HepG2 (cell line): ENCODE data around the gene MYCBPAP. TPM values are rescaled to one million over a fixed set of nuclear protein-coding genes. Genes with fewer than 3 reads are reported as not detected.

Source experiments
- AHR ChIP-seq: IDR thresholded peaks from 2 replicates; pipeline ENCODE4 v1.6.1; 2018; ENCODE audit warnings: missing genetic modification reagents, missing compliant biosample characterization
- CEBPG ChIP-seq: IDR thresholded peaks from 2 replicates; pipeline ENCODE4 v1.6.1; 2016
- CENPX ChIP-seq: sonication (generic); formaldehyde crosslinking; IDR thresholded peaks from 2 replicates; pipeline ENCODE4 v1.9.0; 2021; ENCODE audit warnings: mild to moderate bottlenecking, missing genetic modification reagents, moderate library complexity
- HNRNPK ChIP-seq: fragments of 200-400 bp; formaldehyde crosslinking; IDR thresholded peaks from 2 replicates; pipeline ENCODE4 v1.6.1; 2018; ENCODE audit warnings: low read length, low read depth, moderate library complexity, mild to moderate bottlenecking; ENCODE audit not compliant: poor library complexity, severe bottlenecking
- HNRNPUL1 ChIP-seq: fragments of 200-400 bp; formaldehyde crosslinking; IDR thresholded peaks from 2 replicates; pipeline ENCODE4 v1.6.1; 2017; ENCODE audit warnings: low read depth, mild to moderate bottlenecking, low read length, moderate library complexity
- NCOA5 ChIP-seq: sonication (generic); formaldehyde crosslinking; IDR thresholded peaks from 2 replicates; pipeline ENCODE4 v1.4.0; 2020; ENCODE audit warnings: missing genetic modification reagents
- NFYB ChIP-seq: sonication (generic); formaldehyde crosslinking; IDR thresholded peaks from 2 replicates; pipeline ENCODE4 v1.4.0; 2020; ENCODE audit warnings: missing genetic modification reagents
- SMARCC2 ChIP-seq: fragments of 450-650 bp; IDR thresholded peaks from 2 replicates; pipeline ENCODE4 v1.6.1; 2017; ENCODE audit warnings: antibody characterized with exemption, mild to moderate bottlenecking
- SNAPC2 ChIP-seq: sonication (generic); formaldehyde crosslinking; IDR thresholded peaks from 2 replicates; pipeline ENCODE4 v1.8.1; 2022; ENCODE audit warnings: mild to moderate bottlenecking, missing genetic modification reagents
- SRSF4 ChIP-seq: fragments of 200-400 bp; formaldehyde crosslinking; IDR thresholded peaks from one replicate; pipeline ENCODE4 v1.6.1; 2018; ENCODE audit warnings: mild to moderate bottlenecking, low read depth, low read length, moderate library complexity; ENCODE audit not compliant: poor library complexity, severe bottlenecking
- SSRP1 ChIP-seq: IDR thresholded peaks from 2 replicates; pipeline ENCODE4 v1.6.1; 2016; ENCODE audit warnings: control low read depth
- TEAD3 ChIP-seq: optimal IDR thresholded peaks from 2 replicates; pipeline ENCODE3; 2016; ENCODE audit warnings: borderline replicate concordance
- TERF1 ChIP-seq: sonication (generic); formaldehyde crosslinking; IDR thresholded peaks from 2 replicates; pipeline ENCODE4 v1.8.0; 2022; ENCODE audit warnings: mild to moderate bottlenecking, missing genetic modification reagents, moderate library complexity
- TFDP2 ChIP-seq: sonication (generic); formaldehyde crosslinking; IDR thresholded peaks from 2 replicates; pipeline ENCODE4 v1.4.0; 2020; ENCODE audit warnings: missing genetic modification reagents
- ZBED4 ChIP-seq: sonication (generic); formaldehyde crosslinking; IDR thresholded peaks from 2 replicates; pipeline ENCODE4 v1.4.0; 2020; ENCODE audit warnings: missing genetic modification reagents, borderline replicate concordance
- ZNF180 ChIP-seq: sonication (generic); formaldehyde crosslinking; IDR thresholded peaks from 2 replicates; pipeline ENCODE4 v1.4.0; 2020; ENCODE audit warnings: low read depth, missing genetic modification reagents, borderline replicate concordance
- ZNF230 ChIP-seq: sonication (generic); formaldehyde crosslinking; IDR thresholded peaks from 2 replicates; pipeline ENCODE4 v1.4.0; 2020; ENCODE audit warnings: mild to moderate bottlenecking, missing genetic modification reagents
- ZNF550 ChIP-seq: sonication (generic); formaldehyde crosslinking; IDR thresholded peaks from 2 replicates; pipeline ENCODE4 v1.4.0; 2020; ENCODE audit warnings: mild to moderate bottlenecking, missing genetic modification reagents, borderline replicate concordance
- ZNF644 ChIP-seq: IDR thresholded peaks from 2 replicates; pipeline ENCODE4 v1.6.1; 2016; ENCODE audit warnings: low read depth
- ZSCAN21 ChIP-seq: sonication (generic); formaldehyde crosslinking; IDR thresholded peaks from 2 replicates; pipeline ENCODE4 v1.8.0; 2022; ENCODE audit warnings: mild to moderate bottlenecking, missing genetic modification reagents, moderate library complexity, borderline replicate concordance
- polyA plus RNA-seq, 8 experiments: library from polyadenylated mRNA; depleted of rRNA in 3 of 8; stranded (reverse) in 7 of 8; unstranded in 1 of 8; fragments of >200 nt; fragmentation: Illumina TruSeq in 4 of 8; extraction: Trizol in 4 of 8; gene quantifications; 2 replicates each; pipeline versions ENCODE4 v1.2.1 to v1.2.3, GENCODE V29; 2011 to 2016; ENCODE audit warnings: low read depth in 4 of 8, missing spikeins in 1 of 8, mixed read lengths in 1 of 8; ENCODE audit not compliant: insufficient read depth in 1 of 8
- total RNA-seq, 5 experiments: library from RNA; depleted of rRNA; stranded (reverse); fragments of >200 nt; fragmentation: Illumina TruSeq; extraction: Trizol; gene quantifications; 2 replicates each; pipeline ENCODE4 v1.2.3, GENCODE V29; 2016; ENCODE audit warnings: low read depth in 1 of 5
- TF ChIP-seq, protein P1 (sequence below): sonication (generic); formaldehyde crosslinking; IDR thresholded peaks from 2 replicates; pipeline ENCODE4 v1.5.0; 2020; ENCODE audit warnings: mild to moderate bottlenecking, missing genetic modification reagents

The MYCBPAP gene
- total and polyA plus RNA-seq, 2 of the 13 experiments (the other 11 are each of a cell fraction or from before 2014, with no cell fraction given): 0.22 to 0.24 TPM

- TF ChIP-seq ZBED4 (CRISPR knock-in tag) (no peak), NCOA5 (CRISPR knock-in tag) (no peak), SSRP1 (CRISPR knock-in tag) (no peak; the same call in 1 of the 2 replicates), ZSCAN21 (CRISPR knock-in tag) (no peak), AHR (no peak), NFYB (CRISPR knock-in tag) (peak; percentile 67), CEBPG (no peak), HNRNPK (no peak), ZNF230 (0 out of 2 replicates have a peak, but pooled peaks have one; percentile 65), ZNF644 (no peak), CENPX (CRISPR knock-in tag) (no peak), SRSF4 (no peak), TERF1 (no peak), ZNF180 (CRISPR knock-in tag) (no peak), ZNF550 (CRISPR knock-in tag) (0 out of 2 replicates have a peak, but pooled peaks have one; percentile 53), TFDP2 (peak; percentile 13; the same call in 1 of the 2 replicates), SMARCC2 (no peak), HNRNPUL1 (no peak), TEAD3 (CRISPR knock-in tag) (no peak), SNAPC2 (CRISPR knock-in tag) (peak; percentile 63; the same call in 1 of the 2 replicates)
- TF ChIP-seq, protein P1, sequence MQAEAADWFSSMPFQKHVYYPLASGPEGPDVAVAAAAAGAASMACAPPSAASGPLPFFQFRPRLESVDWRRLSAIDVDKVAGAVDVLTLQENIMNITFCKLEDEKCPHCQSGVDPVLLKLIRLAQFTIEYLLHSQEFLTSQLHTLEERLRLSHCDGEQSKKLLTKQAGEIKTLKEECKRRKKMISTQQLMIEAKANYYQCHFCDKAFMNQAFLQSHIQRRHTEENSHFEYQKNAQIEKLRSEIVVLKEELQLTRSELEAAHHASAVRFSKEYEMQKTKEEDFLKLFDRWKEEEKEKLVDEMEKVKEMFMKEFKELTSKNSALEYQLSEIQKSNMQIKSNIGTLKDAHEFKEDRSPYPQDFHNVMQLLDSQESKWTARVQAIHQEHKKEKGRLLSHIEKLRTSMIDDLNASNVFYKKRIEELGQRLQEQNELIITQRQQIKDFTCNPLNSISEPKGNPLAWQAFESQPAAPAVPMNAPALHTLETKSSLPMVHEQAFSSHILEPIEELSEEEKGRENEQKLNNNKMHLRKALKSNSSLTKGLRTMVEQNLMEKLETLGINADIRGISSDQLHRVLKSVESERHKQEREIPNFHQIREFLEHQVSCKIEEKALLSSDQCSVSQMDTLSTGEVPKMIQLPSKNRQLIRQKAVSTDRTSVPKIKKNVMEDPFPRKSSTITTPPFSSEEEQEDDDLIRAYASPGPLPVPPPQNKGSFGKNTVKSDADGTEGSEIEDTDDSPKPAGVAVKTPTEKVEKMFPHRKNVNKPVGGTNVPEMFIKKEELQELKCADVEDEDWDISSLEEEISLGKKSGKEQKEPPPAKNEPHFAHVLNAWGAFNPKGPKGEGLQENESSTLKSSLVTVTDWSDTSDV (CRISPR knock-in tag): no peak
Measured at GRCh38 chr17:50517504-50518383, 9.5 kb downstream of the MYCBPAP start (continued).
